H1 (cell line): ENCODE results near the gene TMED10. TPM values are rescaled to one million over a fixed set of nuclear protein-coding genes. Genes with fewer than 3 reads are reported as not detected.

Source experiments
- CTCF ChIA-PET: fragments of 300-600 bp; sonication (Branson Sonifier 250); formaldehyde crosslinking; loops from one replicate; lab custom pipeline; 2021; ENCODE audit not compliant: partially characterized antibody; lab: Charles Lee
- POLR2A ChIA-PET: fragments of 300-600 bp; sonication (Branson Sonifier 250); formaldehyde crosslinking; loops from one replicate; lab custom pipeline; 2021; ENCODE audit warnings: inconsistent platforms; ENCODE audit not compliant: partially characterized antibody; lab: Charles Lee
- DNase-seq, 2 experiments: peaks; one replicate each; pipeline versions ENCODE4 v3.0.0 to v3.0.0-alpha.2; 2010 to 2022; ENCODE audit warnings: low spot score in 2 of 2, low read depth in 1 of 2, mixed read lengths in 1 of 2
- FAIRE-seq: peaks from 2 replicates; lab custom pipeline; 2011; peaks lifted over from hg19 to GRCh38; lab: Jason Lieb, UNC
- H2AFZ ChIP-seq: 2 replicates; pipeline ENCODE4 v1.8.1; 2012; ENCODE audit warnings: low read length, inconsistent platforms
- H2AK5ac ChIP-seq: 2 replicates; pipeline ENCODE4 v1.6.1; 2013; ENCODE audit warnings: low read depth, low read length
- H2BK120ac ChIP-seq: replicated peaks from 2 replicates; pipeline ENCODE3; 2013; ENCODE audit warnings: low read depth, low read length, inconsistent platforms
- H2BK12ac ChIP-seq: 2 replicates; pipeline ENCODE4 v1.6.1; 2013; ENCODE audit warnings: low read depth, low read length
- H2BK15ac ChIP-seq: 2 replicates; pipeline ENCODE4 v1.6.1; 2013; ENCODE audit warnings: low read length
- H2BK20ac ChIP-seq: 2 replicates; pipeline ENCODE4 v1.6.1; 2013; ENCODE audit warnings: low read length
- H2BK5ac ChIP-seq: 2 replicates; pipeline ENCODE4 v1.6.1; 2013; ENCODE audit warnings: low read depth, low read length
- H3K14ac ChIP-seq: 2 replicates; pipeline ENCODE4 v1.6.1; 2013; ENCODE audit warnings: inconsistent platforms; ENCODE audit not compliant: insufficient read length
- H3K18ac ChIP-seq: 2 replicates; pipeline ENCODE4 v1.6.1; 2013; ENCODE audit warnings: low read length; ENCODE audit errors: extremely low read depth
- H3K23ac ChIP-seq: 2 replicates; pipeline ENCODE4 v1.6.1; 2013; ENCODE audit warnings: inconsistent platforms; ENCODE audit not compliant: insufficient read length
- H3K23me2 ChIP-seq: 2 replicates; pipeline ENCODE4 v1.6.1; 2013; ENCODE audit warnings: low read depth, low read length
- H3K27ac ChIP-seq: 2 replicates; pipeline ENCODE4 v1.6.1; 2011; ENCODE audit warnings: low read depth, low read length, inconsistent platforms
- H3K27me3 ChIP-seq, 4 experiments: replicated peaks in 1 of 4; 1 replicate in 1 of 4; 2 replicates in 3 of 4; pipeline versions ENCODE4 v1.6.1 to v1.8.1; 2011 to 2013; ENCODE audit warnings: low read length in 3 of 4, mild to moderate bottlenecking in 3 of 4, inconsistent platforms in 2 of 4, mixed read lengths in 2 of 4, moderate library complexity in 1 of 4; ENCODE audit not compliant: control insufficient read depth in 3 of 4, insufficient read depth in 3 of 4; ENCODE audit errors: extremely low read depth in 1 of 4
- H3K36me3 ChIP-seq, 4 experiments: 2 replicates each; pipeline versions ENCODE4 v1.6.1 to v1.8.1; 2011 to 2013; ENCODE audit warnings: mild to moderate bottlenecking in 4 of 4, low read length in 3 of 4, moderate library complexity in 2 of 4, control low read depth in 1 of 4, inconsistent platforms in 1 of 4; ENCODE audit not compliant: insufficient read depth in 4 of 4, control insufficient read depth in 2 of 4
- H3K4ac ChIP-seq: replicated peaks from 2 replicates; pipeline ENCODE3; 2013; ENCODE audit warnings: low read length, low read depth, mixed read lengths, inconsistent platforms; ENCODE audit not compliant: insufficient read length
- H3K4me1 ChIP-seq, 4 experiments: replicated peaks in 1 of 4; 1 replicate in 1 of 4; 2 replicates in 3 of 4; pipeline versions ENCODE4 v1.6.1 to v1.8.1; 2011 to 2013; ENCODE audit warnings: low read length in 3 of 4, inconsistent platforms in 2 of 4, mixed read lengths in 1 of 4; ENCODE audit not compliant: insufficient read depth in 4 of 4, control insufficient read depth in 3 of 4
- H3K4me2 ChIP-seq, 2 experiments: 2 replicates each; pipeline versions ENCODE4 v1.6.1 to v1.8.1; 2011 to 2013; ENCODE audit warnings: low read depth in 2 of 2, low read length in 2 of 2, control low read depth in 1 of 2, inconsistent platforms in 1 of 2, mild to moderate bottlenecking in 1 of 2; ENCODE audit not compliant: insufficient read depth in 1 of 2
- H3K4me3 ChIP-seq, 4 experiments: fragments of 200-600, 300-600 bp in 1 of 4; sonication (generic), shearing (Covaris generic), sonication (Bioruptor Twin) in 1 of 4; 2 replicates each; pipeline versions ENCODE4 v1.5.1 to v1.8.1; 2011 to 2016; ENCODE audit warnings: low read length in 4 of 4, low read depth in 3 of 4, control low read depth in 2 of 4, inconsistent platforms in 2 of 4, mild to moderate bottlenecking in 2 of 4, mixed read lengths in 1 of 4, moderate library complexity in 1 of 4; ENCODE audit not compliant: insufficient read depth in 2 of 4; ENCODE audit errors: extremely low read depth in 1 of 4
- H3K56ac ChIP-seq: replicated peaks from 2 replicates; pipeline ENCODE3; 2013; ENCODE audit warnings: low read depth, mild to moderate bottlenecking, mixed read lengths, low read length, inconsistent platforms; ENCODE audit not compliant: insufficient read length
- H3K79me1 ChIP-seq: 2 replicates; pipeline ENCODE4 v1.6.1; 2013; ENCODE audit warnings: low read depth, low read length, control low read depth
- H3K79me2 ChIP-seq, 2 experiments: 2 replicates each; pipeline versions ENCODE4 v1.6.1 to v1.8.1; 2012 to 2013; ENCODE audit warnings: low read length in 2 of 2, mild to moderate bottlenecking in 2 of 2, inconsistent platforms in 1 of 2; ENCODE audit not compliant: insufficient read depth in 2 of 2, control insufficient read depth in 1 of 2
- H3K9ac ChIP-seq, 4 experiments: replicated peaks in 1 of 4; 1 replicate in 1 of 4; 2 replicates in 3 of 4; pipeline versions ENCODE4 v1.6.1 to v1.8.1; 2011 to 2013; ENCODE audit warnings: low read depth in 3 of 4, low read length in 3 of 4, control low read depth in 2 of 4, mild to moderate bottlenecking in 2 of 4, moderate library complexity in 2 of 4, inconsistent platforms in 1 of 4; ENCODE audit errors: extremely low read depth in 1 of 4
- H3K9me3 ChIP-seq, 2 experiments: 2 replicates each; pipeline versions ENCODE4 v1.6.1 to v1.8.1; 2012 to 2013; ENCODE audit warnings: mild to moderate bottlenecking in 2 of 2, moderate library complexity in 2 of 2, control low read depth in 1 of 2, inconsistent platforms in 1 of 2, low read depth in 1 of 2, low read length in 1 of 2, mixed read lengths in 1 of 2; ENCODE audit not compliant: insufficient read depth in 2 of 2
- H4K20me1 ChIP-seq, 2 experiments: replicated peaks in 1 of 2; 2 replicates each; pipeline versions ENCODE3 to v1.8.1; 2011 to 2013; ENCODE audit warnings: inconsistent platforms in 2 of 2, low read length in 2 of 2, mild to moderate bottlenecking in 1 of 2; ENCODE audit not compliant: insufficient read depth in 2 of 2, control insufficient read depth in 1 of 2
- H4K5ac ChIP-seq: 2 replicates; pipeline ENCODE4 v1.6.1; 2013; ENCODE audit warnings: low read length, low read depth, mixed read lengths, inconsistent platforms; ENCODE audit not compliant: insufficient read length
- H4K8ac ChIP-seq: 2 replicates; pipeline ENCODE4 v1.8.0; 2013; ENCODE audit warnings: mild to moderate bottlenecking, moderate library complexity, low read length, inconsistent platforms; ENCODE audit not compliant: insufficient read depth; ENCODE audit errors: extremely low read depth
- H4K91ac ChIP-seq: replicated peaks from 2 replicates; pipeline ENCODE3; 2013; ENCODE audit warnings: low read length, mixed read lengths, inconsistent platforms; ENCODE audit not compliant: insufficient read length
- ASH2L ChIP-seq: fragments of 200-600, 300-600 bp; sonication (generic); IDR thresholded peaks from one replicate; pipeline ENCODE4 v1.7.1; 2017; ENCODE audit warnings: low read length
- BACH1 ChIP-seq: IDR thresholded peaks from 2 replicates; pipeline ENCODE4 v1.6.1; 2012; ENCODE audit warnings: low read length, improper control_type of control experiment
- BCL11A ChIP-seq, 2 experiments: IDR thresholded peaks; one replicate each; pipeline ENCODE4 v1.6.1; 2011; ENCODE audit warnings: low read depth in 2 of 2, low read length in 2 of 2, mild to moderate bottlenecking in 2 of 2
- CBX5 ChIP-seq: fragments of 300-800, 300-1000 bp; sonication (generic); IDR thresholded peaks from 2 replicates; pipeline ENCODE4 v1.7.1; 2016; ENCODE audit warnings: antibody characterized with exemption, low read length, low read depth
- CREB1 ChIP-seq: IDR thresholded peaks from 2 replicates; pipeline ENCODE4 v1.6.1; 2012; ENCODE audit warnings: inconsistent platforms
- HDAC6 ChIP-seq: IDR thresholded peaks from one replicate; pipeline ENCODE4 v1.7.1; 2012; ENCODE audit warnings: low read depth, mild to moderate bottlenecking, inconsistent platforms, low read length, moderate library complexity
- JUND ChIP-seq: IDR thresholded peaks from 2 replicates; pipeline ENCODE4 v1.6.1; 2011; ENCODE audit warnings: mild to moderate bottlenecking, improper control_type of control experiment, low read length
- KDM5A ChIP-seq: fragments of 200-600 bp; IDR thresholded peaks from 2 replicates; pipeline ENCODE4 v1.7.1; 2012; ENCODE audit warnings: mild to moderate bottlenecking, low read length, inconsistent platforms, mixed read lengths
- MAFK ChIP-seq: IDR thresholded peaks from 2 replicates; pipeline ENCODE4 v1.6.1; 2012; ENCODE audit warnings: low read depth, mild to moderate bottlenecking, improper control_type of control experiment, low read length
- POLR2AphosphoS5 ChIP-seq: IDR thresholded peaks from 2 replicates; pipeline ENCODE4 v1.6.1; 2011; ENCODE audit warnings: low read depth, low read length
- SAP30 ChIP-seq: fragments of 300-600 bp; sonication (generic); IDR thresholded peaks from 2 replicates; pipeline ENCODE4 v1.7.1; 2012; ENCODE audit warnings: low read length, moderate library complexity, mild to moderate bottlenecking, inconsistent platforms; ENCODE audit not compliant: insufficient read depth, insufficient replicate concordance
- SP2 ChIP-seq: IDR thresholded peaks from 2 replicates; pipeline ENCODE4 v1.6.1; 2012; ENCODE audit warnings: mild to moderate bottlenecking, low read length, inconsistent platforms
- TAF1 ChIP-seq: IDR thresholded peaks from 2 replicates; pipeline ENCODE4 v1.6.1; 2011; ENCODE audit warnings: mild to moderate bottlenecking, low read depth, low read length
- TBP ChIP-seq: IDR thresholded peaks from 2 replicates; pipeline ENCODE4 v1.6.1; 2011; ENCODE audit warnings: low read depth, low read length, improper control_type of control experiment
- TCF12 ChIP-seq: IDR thresholded peaks from 2 replicates; pipeline ENCODE4 v1.6.1; 2011; ENCODE audit warnings: low read depth, mild to moderate bottlenecking, low read length
- YY1 ChIP-seq: IDR thresholded peaks from 2 replicates; pipeline ENCODE4 v1.6.1; 2011; ENCODE audit warnings: low read depth, mild to moderate bottlenecking, low read length
- WGBS, 2 experiments: shearing (Covaris generic) in 1 of 2; methylation state at CpG; one replicate each; pipeline versions ENCODE4 v1.1.6 to v1.1.7; 2013 to 2015; ENCODE audit warnings: low lambda C conversion rate in 2 of 2, mixed read lengths in 2 of 2, inconsistent platforms in 1 of 2, low coverage in 1 of 2, missing lambda C conversion rate in 1 of 2; ENCODE audit not compliant: insufficient replicate concordance in 2 of 2, insufficient coverage in 1 of 2, insufficient read length in 1 of 2; ENCODE audit errors: extremely low coverage in 1 of 2, missing lambda C conversion rate in 1 of 2; 5-methylcytosine and 5-hydroxymethylcytosine counted together
- polyA plus RNA-seq, 7 experiments: library from polyadenylated mRNA; depleted of rRNA in 3 of 7; stranded (reverse) in 5 of 7; unstranded in 2 of 7; fragments of >200 nt in 5 of 7; fragments of 200-250 nt in 2 of 7; gene quantifications; 1 replicate in 5 of 7; 2 replicates in 1 of 7; 4 replicates in 1 of 7; pipeline versions ENCODE4 v1.2.1 to v1.2.3, GENCODE V29; 2011 to 2013; ENCODE audit warnings: missing spikeins in 2 of 7, mixed read lengths in 2 of 7
- total RNA-seq: library from RNA; stranded (reverse); fragmentation: NEBNext Ultra II Directional; extraction: Animal tissue kit (Norgen Biotek cat#: 25700); gene quantifications from 2 replicates; pipeline ENCODE4 v1.2.1, GENCODE V29; 2021

Gene TMED10
- total and polyA plus RNA-seq, 2 of the 8 experiments (the other 6 are each of a cell fraction or from before 2014, with no cell fraction given) = 218 to 250 TPM

- no peak overlapping the region for H2BK12ac ChIP-seq
- no peaks in the 10 kb centered on the region for H3K4me1 ChIP-seq
- WGBS, 2 experiments = 100% methylated on average over 1 of the region's 1 CpG; no CpG with 5 or more reads in 1 of the 2 experiments
- FAIRE-seq (no peak), DNase-seq (no peak)
- H2BK20ac ChIP-seq = no peak overlapping the region
- H3K4ac ChIP-seq = no peak overlapping the region
- ChIA-PET POLR2A (interaction anchor here (1.0 to 1.7 kb wide), 4 partner anchors 117 to 152 kb away, joined by 3 to 5 read pairs (median 4); no protein-coding TSS in a partner anchor), CTCF (interaction anchor here (0.8 to 11.2 kb wide), 12 partner anchors 8 to 161 kb away, joined by 3 to 105 read pairs (median 4); no protein-coding TSS in a partner anchor)
- no peak overlapping the region for H2BK5ac ChIP-seq
- H4K5ac ChIP-seq = no peak overlapping the region
- H2AK5ac ChIP-seq = no peak overlapping the region
- peaks cover 0 to 3% of the 10 kb centered on the region in 2 experiments for H4K20me1 ChIP-seq
- H3K9me3 ChIP-seq = no peaks in the 10 kb centered on the region
- no peak overlapping the region for H3K18ac ChIP-seq
- H3K14ac ChIP-seq = no peak overlapping the region
- no peak overlapping the region for H2BK15ac ChIP-seq
- H4K91ac ChIP-seq = no peak overlapping the region
- no peak overlapping the region for H3K23ac ChIP-seq
- no peak overlapping the region for H3K9ac ChIP-seq
- H2AFZ ChIP-seq = no peak overlapping the region
- H4K8ac ChIP-seq = no peak overlapping the region
- peaks cover 0 to 11% of the 10 kb centered on the region in 2 experiments; a peak in 2 of 4 replicates for H3K79me2 ChIP-seq
- no peak for TF ChIP-seq BCL11A (IDR thresholded peaks at IDR 0.05; ENCODE audit: low read depth in 2 of 2, low read length in 2 of 2)
- TF ChIP-seq TBP = no peak
- no peak for TF ChIP-seq JUND
- no peak for TF ChIP-seq BACH1
- no peak for TF ChIP-seq POLR2AphosphoS5
- no peak for TF ChIP-seq SAP30
- TF ChIP-seq KDM5A = no peak
- TF ChIP-seq HDAC6 = no peak
- TF ChIP-seq MAFK = no peak
- TF ChIP-seq CREB1 = no peak
- TF ChIP-seq TCF12 = no peak
- TF ChIP-seq SP2 = no peak
- no peak for TF ChIP-seq YY1
- TF ChIP-seq TAF1 = no peak
- TF ChIP-seq CBX5 = no peak
- no peak for TF ChIP-seq ASH2L
- H3K36me3 ChIP-seq = peaks cover 0 to 2% (median 1%) of the 10 kb centered on the region in 4 experiments; a peak in 3 of 8 replicates
- no peaks in the 10 kb centered on the region for H3K23me2 ChIP-seq
- H3K27ac ChIP-seq = no peak overlapping the region
- no peaks in the 10 kb centered on the region for H3K27me3 ChIP-seq
- H3K56ac ChIP-seq = no peak overlapping the region
- no peak overlapping the region for H3K4me3 ChIP-seq
- H2BK120ac ChIP-seq = no peak overlapping the region
- peaks cover 2% of the 10 kb centered on the region for H3K79me1 ChIP-seq
- H3K4me2 ChIP-seq = no peak overlapping the region
Observed at GRCh38 chr14:75142494-75142893, 33.9 kb downstream of the TMED10 start.
